H1 (cell line): ENCODE data around the gene TNRC6B. TPM values are rescaled to one million over a fixed set of nuclear protein-coding genes. Genes with fewer than 3 reads are reported as not detected.

Experiments used
- ASH2L ChIP-seq: fragments of 200-600, 300-600 bp; sonication (generic); IDR thresholded peaks from one replicate; pipeline ENCODE4 v1.7.1; 2017; ENCODE audit warnings: low read length
- BACH1 ChIP-seq: IDR thresholded peaks from 2 replicates; pipeline ENCODE4 v1.6.1; 2012; ENCODE audit warnings: low read length, improper control_type of control experiment
- CHD2 ChIP-seq: IDR thresholded peaks from 2 replicates; pipeline ENCODE4 v1.6.1; 2012; ENCODE audit warnings: low read length, improper control_type of control experiment
- CHD7 ChIP-seq: fragments of 300-600 bp; sonication (generic); IDR thresholded peaks from 2 replicates; pipeline ENCODE4 v1.7.1; 2012; ENCODE audit warnings: low read length, moderate library complexity, mild to moderate bottlenecking, inconsistent platforms; ENCODE audit not compliant: insufficient replicate concordance
- CTBP2 ChIP-seq: IDR thresholded peaks from 2 replicates; pipeline ENCODE4 v1.7.0; 2011; ENCODE audit warnings: borderline replicate concordance, mild to moderate bottlenecking, moderate library complexity, mixed read lengths, low read length; ENCODE audit not compliant: insufficient read depth, insufficient read length
- EGR1 ChIP-seq: IDR thresholded peaks from 2 replicates; pipeline ENCODE4 v1.6.1; 2011; ENCODE audit warnings: low read depth, low read length, borderline replicate concordance
- GABPA ChIP-seq: IDR thresholded peaks from 2 replicates; pipeline ENCODE4 v1.6.1; 2011; ENCODE audit warnings: mild to moderate bottlenecking, low read length, moderate library complexity, borderline replicate concordance; ENCODE audit not compliant: insufficient read depth
- MAFK ChIP-seq: IDR thresholded peaks from 2 replicates; pipeline ENCODE4 v1.6.1; 2012; ENCODE audit warnings: low read depth, mild to moderate bottlenecking, improper control_type of control experiment, low read length
- SIN3A ChIP-seq, 2 experiments: IDR thresholded peaks in 1 of 2; conservative IDR thresholded peaks in 1 of 2; 2 replicates each; pipeline ENCODE4 v1.6.1; 2011 to 2012; ENCODE audit warnings: low read length in 2 of 2, improper control_type of control experiment in 1 of 2, low read depth in 1 of 2, mild to moderate bottlenecking in 1 of 2
- SP4 ChIP-seq: IDR thresholded peaks from 2 replicates; pipeline ENCODE4 v1.6.1; 2012; ENCODE audit warnings: low read length, inconsistent platforms
- TAF1 ChIP-seq: IDR thresholded peaks from 2 replicates; pipeline ENCODE4 v1.6.1; 2011; ENCODE audit warnings: mild to moderate bottlenecking, low read depth, low read length
- polyA plus RNA-seq, 7 experiments: library from polyadenylated mRNA; depleted of rRNA in 3 of 7; stranded (reverse) in 5 of 7; unstranded in 2 of 7; fragments of >200 nt in 5 of 7; fragments of 200-250 nt in 2 of 7; gene quantifications; 1 replicate in 5 of 7; 2 replicates in 1 of 7; 4 replicates in 1 of 7; pipeline versions ENCODE4 v1.2.1 to v1.2.3, GENCODE V29; 2011 to 2013; ENCODE audit warnings: missing spikeins in 2 of 7, mixed read lengths in 2 of 7
- total RNA-seq: library from RNA; stranded (reverse); fragmentation: NEBNext Ultra II Directional; extraction: Animal tissue kit (Norgen Biotek cat#: 25700); gene quantifications from 2 replicates; pipeline ENCODE4 v1.2.1, GENCODE V29; 2021

Gene TNRC6B
- total and polyA plus RNA-seq, 2 of the 8 experiments (the other 6 are each of a cell fraction or from before 2014, with no cell fraction given), result 12.5 to 48.9 TPM

- no peak for TF ChIP-seq CHD7
- TF ChIP-seq BACH1, result no peak
- TF ChIP-seq CHD2, result no peak
- no peak for TF ChIP-seq TAF1
- TF ChIP-seq ASH2L, result no peak
- TF ChIP-seq GABPA, result no peak
- TF ChIP-seq EGR1, result no peak
- TF ChIP-seq SIN3A (conservative IDR thresholded peaks at IDR 0.05 in 1 of 2, IDR thresholded peaks at IDR 0.05 in 1 of 2; ENCODE audit: low read depth in 1 of 2, low read length in 2 of 2), result no peak
- TF ChIP-seq CTBP2, result no peak
- no peak for TF ChIP-seq MAFK
- TF ChIP-seq SP4, result no peak
Measured at GRCh38 chr22:40312050-40312449, 134.3 kb downstream of the TNRC6B start (continued).
